Endometrium (tissue), 2 donors: ENCODE results near the gene EXD3.
"Not testable (repeated sequence)": the region's sequence is repeated elsewhere in the genome, so short reads cannot be mapped to it uniquely, and the experiment has no call there.

Experiments used
- FAIRE-seq: peaks from 2 replicates; lab custom pipeline; 2012; peaks lifted over from hg19 to GRCh38; lab: Jason Lieb, UNC
- donor health status: control.
- donor health status: control.

EXD3 gene, protein sequence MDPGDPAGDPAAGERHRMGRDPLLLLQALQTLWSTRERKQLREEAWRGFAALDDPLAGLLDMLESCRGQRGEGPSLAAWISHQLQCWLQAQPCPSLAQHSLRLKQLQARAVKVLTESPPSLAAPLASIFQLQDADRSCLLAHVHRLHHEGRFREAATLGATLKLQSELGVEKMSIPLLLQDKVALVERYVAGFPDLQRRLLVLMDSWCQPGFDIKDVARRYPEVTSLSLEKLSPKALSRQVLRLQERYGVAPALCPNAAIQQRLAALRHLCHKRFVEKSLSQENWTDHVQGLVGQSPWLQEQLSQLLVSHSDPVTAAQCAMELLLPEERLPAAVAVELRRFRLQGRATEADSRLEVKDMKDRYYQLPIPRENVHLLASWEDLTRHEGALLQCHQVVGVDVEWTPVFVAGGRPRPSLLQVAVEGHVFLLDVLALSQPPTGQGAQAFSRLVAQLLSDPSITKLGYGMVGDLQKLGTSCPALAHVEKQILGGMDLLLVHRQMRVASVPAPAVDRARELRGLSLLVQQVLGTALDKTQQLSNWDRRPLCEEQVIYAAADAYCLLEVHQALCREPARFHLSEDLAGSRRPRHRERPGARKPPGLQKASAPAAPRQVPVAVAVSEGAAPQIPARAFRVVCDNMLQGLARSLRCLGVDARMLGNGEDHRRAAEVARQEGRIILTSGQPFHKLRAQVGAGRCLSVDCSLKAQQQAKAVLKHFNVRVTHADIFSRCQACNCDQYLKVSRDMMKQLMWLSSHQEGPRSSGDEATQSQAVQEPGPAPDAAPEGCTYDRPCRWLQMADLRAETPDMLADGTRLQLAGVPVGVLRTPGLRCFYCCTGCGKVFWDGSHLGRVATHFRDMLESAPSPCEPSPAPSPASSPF

DNA sequence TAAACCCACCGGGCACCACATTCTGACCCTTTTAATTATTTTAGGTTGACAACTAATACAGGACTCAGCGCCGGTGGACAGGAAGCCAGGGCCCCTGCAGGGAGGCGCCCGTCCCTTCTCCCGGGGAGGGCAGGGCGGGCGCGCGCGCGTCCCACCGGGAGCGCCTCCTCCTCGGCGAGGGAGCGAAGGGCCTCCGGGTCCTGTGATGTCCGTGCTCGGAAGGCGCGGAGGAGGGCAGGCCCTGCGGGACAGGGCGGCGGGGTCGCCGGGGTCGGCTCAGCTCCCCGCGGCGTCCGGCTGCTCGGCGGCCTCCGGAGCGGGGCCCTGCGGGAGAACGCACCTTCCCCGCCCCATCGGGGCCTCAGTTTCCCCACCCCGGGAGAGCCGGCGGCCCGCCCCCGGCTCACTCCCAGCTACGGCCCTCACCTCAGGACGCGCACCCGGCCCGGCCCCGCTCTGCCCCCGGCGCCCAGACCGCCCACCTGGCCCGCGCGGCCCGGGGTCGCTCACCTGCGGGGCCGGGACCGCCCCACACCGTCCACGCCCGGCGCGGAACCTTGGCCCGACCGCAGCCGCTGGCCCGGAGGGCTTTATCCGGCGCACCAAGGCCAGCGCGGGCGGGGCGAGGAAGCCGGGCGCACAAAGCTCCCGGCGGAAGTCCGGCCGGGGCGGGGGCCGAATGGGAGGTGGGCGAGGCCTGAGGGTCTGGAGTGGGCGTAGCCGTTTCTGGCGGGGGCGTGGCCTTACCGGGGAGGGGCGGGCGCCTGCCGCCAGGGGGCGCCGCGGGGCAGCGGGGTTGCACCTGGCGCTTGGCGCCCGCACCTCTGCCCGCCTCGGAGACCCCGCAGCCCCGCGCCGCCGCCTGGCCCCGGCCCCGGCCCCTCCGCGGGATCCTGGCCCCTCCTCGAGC, at the start of gene EXD3, which contains the start of gene NOXA1:
Gene EXD3, minus strand, starts transcription at position 559 of the 910 bp plus-strand sequence. CDS start 27,805 bp downstream, outside the sequence.
Gene NOXA1, plus strand, starts transcription at position 790 of the 910 bp plus-strand sequence. CDS start 137 bp downstream, outside the sequence.
- FAIRE-seq = no peak

DNA sequence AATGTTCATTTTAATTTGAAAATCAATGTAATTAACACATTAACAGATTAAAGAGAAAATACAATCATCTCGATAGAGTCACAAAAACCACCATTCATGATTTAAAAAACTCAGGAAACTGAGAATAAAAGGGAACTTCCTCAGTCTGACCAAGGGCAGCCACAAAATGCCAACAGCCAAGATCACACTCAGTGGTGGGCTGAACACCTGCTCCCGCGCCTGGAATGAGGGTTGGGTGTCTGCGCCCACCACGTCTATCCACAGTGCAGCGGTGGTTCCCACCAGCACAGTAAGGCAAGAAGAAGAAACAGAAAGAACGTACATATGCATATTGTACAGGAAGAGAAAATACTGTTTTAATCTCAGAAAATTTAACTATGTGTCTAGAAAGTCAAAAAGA, 47.8 kb upstream of the EXD3 start:
- FAIRE-seq = no peak

DNA sequence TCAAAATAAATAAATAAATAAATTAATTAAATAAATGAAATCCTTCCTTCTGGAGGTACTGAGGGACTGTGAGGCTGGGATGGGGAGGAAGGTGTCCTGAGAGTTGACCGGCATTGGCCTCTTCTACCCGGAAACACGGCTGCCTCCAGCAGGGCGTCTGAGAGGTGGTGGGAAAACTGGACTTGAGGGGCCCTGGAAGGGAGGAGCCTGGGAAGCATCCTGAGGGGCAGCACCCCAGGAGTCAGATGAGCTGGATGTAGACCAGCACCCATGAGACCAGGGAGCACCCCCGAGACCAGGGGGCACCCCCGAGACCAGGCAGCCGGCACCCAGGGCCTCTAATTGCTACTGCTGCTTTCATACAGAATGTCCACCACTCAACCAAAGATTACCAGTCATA, 44.9 kb upstream of the EXD3 start:
- no peak for FAIRE-seq

DNA sequence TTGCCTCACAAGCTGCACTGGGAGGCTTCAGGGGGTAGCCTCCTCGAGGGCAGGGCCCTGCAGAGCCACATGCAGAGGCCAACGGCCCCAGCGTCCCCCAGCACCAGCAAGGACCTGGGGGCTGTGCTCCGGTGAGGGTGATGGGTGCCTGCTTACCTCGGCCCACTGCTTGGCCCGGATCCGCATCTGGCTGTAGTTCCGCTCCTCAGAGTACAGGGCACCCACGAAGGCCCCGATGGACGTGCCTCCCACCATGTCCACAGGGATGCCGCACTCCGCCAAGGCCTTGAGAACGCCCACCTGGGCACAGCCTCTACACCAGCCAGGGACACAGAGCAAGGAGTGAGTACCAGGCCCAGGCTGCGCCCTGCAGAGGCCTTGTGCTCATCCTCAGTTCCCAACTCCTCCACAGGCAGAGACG, 44.2 kb upstream of the EXD3 start:
- FAIRE-seq = no peak

DNA sequence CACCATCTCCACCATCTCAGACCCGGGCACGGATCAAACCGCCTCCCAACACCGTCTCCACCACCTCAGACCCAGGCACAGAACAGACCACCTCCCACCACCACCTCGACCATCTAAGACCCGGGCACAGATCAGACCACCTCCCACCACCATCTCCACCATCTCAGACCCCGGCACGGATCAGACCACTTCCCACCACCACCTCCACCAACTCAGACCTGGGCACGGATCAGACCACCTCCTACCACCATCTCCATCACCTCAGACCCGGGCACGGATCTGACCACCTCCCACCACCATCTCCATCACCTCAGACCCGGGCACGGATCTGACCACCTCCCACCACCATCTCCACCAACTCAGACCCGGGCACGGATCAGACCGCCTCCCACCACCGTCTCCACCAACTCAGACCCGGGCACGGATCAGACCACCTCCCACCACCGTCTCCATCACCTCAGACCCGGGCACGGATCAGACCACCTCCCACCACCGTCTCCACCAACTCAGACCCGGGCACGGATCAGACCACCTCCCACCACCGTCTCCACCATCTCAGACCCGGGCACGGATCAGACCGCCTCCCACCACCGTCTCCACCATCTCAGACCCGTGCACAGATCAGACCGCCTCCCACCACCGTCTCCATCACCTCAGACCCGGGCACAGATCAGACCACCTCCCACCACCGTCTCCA, 43.6 kb upstream of the EXD3 start:
- not testable (repeated sequence) for FAIRE-seq

DNA sequence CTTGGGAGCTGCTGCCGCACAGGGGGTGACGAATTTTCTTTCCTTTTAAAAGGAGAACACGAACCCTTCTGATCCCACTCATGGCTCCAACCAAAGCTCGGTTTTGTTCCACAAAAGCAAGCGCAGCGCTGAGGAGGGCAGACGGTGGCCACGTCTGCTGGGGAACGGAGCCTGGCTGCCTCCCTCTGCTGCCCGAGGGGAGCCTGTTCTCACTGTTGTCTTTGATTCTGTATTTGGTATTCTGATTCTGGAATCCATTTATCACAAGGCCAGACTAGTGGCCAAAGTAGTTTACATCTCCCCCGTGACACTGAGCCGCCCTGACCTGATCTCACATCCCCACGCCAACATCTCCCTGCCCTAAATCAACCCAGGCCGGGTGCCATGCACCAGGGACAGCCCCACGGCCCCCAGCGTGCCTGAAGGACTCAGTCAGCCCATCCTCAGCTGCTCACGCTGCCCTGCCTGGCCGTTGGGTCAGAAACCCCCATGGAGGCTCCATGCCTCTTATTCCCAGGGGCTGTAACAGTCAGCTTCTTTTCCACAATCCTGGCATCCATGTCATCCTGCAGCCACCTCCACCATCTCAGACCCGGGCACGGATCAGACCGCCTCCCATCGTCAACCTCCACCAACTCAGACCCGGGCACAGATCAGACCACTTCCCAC, 42.9 kb upstream of the EXD3 start:
- FAIRE-seq = no peak

DNA sequence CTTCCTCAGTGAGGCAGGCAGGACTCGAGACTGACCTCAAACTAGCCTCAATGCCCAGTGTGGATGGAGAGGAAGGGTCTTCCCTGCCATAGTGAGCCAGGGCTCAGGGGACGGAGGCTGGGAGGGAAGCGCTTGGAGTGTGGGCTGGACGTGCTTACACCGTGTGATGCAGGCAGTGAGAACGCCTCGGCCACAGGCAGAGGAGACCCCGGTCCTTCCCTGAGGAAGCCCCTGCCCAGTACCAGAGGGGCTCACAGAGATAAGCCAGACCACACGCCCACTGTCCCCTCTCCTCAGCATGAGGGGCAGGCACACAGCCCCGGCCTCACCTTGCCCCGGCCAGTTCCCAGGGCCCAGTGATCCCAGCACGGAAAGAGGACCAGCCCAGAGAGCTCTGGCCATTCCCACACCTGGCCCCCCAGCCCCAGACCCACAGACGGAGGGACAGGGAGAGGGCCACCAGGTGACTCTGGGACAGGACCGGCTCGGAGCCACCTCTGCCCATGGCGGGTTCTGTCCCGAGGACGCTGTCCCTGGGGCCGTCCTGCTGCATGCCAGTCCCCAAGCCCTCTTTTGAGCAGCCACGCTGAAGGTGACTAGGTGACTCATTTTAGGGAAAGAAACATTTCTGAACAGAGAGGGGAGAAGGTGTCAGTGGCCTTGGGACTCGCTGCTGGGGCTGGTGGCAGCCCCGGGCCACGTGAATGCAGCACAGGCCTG, 42.2 kb upstream of the EXD3 start:
- no peak for FAIRE-seq

DNA sequence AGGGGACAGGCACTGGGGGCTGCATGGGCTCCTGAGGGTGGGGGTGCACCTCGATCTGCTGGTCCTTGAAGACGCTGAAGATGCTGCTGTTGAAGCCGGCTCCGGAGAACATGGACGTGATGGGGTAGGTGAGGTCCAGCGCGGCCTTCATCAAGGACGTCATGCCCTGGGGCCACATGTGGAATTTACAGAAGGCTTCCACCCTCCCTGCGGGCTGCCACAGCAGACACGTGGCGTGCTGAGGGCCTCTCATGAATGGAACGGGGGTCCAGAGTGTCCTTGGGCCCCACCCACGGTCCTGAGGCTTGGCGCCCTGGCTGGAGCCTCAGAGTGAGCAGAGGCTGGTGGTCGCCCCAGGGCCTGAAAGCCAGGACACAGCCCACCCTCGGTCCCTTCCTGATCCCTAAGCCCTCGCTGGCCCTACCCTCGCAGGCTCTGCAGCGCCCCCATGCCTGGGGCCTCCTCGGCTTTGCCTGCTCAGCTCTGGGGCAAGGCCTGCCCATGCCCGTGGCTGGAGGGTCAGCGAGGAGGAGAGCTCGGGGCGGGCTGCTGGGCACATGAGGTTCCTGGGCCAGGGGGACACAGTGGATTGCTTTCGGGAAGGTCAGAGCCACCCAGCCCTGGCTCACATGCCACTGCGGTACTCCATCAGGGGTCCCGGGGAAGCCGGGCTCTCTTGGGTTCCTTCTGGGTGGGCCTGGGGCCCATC, 41.5 kb upstream of the EXD3 start:
- no peak for FAIRE-seq

DNA sequence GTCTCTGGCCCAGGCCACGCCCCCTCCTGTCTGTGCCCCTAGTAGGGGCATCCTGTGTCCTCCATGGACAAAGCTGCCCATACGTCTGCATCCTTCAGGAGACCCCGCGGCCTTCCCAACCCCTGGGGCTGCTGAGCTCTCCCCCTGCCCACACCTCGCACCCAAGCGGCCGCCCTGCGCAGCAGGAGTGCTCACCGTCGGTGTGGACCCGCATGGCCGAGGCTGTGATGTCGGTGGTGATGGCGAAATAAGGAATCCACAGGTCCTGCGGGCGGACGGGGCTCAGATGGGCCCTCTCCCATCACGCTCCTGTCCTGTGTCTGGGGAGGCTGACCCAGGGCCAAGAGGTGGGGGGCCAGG, 40.9 kb upstream of the EXD3 start:
- FAIRE-seq = no peak

DNA sequence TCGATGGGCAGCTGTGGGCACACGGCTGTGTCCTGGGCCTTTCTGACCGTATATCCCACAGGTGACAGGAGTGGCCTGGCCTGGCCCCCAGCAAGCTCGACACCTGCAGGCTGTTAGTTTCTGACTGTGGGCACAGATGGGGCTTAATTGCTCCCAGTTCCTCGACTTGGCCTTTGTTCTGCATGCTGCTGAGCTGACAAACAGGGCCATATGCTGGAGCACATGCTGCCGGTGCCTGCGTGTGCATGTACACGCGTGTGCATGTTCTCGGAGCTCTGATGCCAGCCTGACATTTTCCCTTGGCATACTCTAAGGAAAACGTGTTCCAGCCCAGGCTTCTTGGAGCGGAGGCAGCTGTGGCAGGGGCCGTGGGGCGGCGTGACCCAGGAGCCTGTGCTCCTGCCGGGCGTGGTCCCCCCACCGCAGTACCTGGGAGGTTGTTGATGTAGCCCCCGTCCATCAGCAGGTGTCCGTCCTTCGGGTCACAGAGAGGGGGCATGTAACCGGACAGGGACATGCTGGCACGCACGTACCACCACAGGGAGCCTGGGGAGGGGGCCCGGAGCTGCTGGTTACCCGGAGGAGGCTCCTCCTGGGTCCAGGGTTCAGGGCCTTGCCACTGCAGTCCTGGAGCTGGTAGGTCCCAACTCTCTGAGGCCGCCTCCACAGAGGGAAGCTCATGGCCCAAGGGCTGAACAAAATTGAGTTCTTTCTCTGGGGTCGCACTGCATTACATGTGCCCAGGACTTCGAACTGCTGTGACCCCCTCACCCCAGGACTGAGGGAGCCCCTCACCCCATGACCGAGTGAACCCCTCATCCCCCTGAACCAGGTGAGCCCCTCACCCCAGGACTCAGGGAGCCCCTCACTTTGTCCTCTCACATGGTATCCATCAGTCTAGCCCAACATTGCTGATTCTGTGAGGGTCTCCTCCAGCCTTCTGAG, 40.3 kb upstream of the EXD3 start:
- no peak for FAIRE-seq

DNA sequence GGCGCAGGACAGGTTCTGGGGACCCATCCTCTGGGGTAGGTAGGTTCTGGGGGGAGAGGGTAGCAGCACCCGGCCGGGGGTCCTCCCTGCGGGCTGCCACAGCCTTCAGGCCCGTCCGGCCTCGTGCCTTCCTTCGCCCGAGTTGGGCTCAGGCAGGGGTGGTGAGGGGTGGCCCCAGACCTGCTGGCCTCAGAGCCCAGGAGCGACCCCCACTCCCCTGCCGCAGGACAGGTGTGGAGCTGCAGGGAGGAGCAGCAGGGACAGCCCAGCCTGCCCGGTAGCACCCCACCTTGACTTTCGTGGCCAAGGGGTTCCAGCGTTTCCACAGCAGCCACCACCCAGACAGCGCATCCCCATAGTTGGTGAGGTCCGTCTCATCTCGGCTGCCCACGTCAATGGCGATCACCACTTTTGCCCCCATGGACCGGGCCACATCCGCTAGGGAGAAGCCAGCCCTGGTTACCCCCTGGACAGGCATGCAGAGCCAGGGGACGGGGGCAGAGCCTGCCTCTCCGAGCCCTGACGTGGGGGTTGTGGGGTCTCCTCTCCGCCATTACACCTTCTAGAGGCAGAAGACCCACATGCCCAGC, 39.5 kb upstream of the EXD3 start:
- no peak for FAIRE-seq

DNA sequence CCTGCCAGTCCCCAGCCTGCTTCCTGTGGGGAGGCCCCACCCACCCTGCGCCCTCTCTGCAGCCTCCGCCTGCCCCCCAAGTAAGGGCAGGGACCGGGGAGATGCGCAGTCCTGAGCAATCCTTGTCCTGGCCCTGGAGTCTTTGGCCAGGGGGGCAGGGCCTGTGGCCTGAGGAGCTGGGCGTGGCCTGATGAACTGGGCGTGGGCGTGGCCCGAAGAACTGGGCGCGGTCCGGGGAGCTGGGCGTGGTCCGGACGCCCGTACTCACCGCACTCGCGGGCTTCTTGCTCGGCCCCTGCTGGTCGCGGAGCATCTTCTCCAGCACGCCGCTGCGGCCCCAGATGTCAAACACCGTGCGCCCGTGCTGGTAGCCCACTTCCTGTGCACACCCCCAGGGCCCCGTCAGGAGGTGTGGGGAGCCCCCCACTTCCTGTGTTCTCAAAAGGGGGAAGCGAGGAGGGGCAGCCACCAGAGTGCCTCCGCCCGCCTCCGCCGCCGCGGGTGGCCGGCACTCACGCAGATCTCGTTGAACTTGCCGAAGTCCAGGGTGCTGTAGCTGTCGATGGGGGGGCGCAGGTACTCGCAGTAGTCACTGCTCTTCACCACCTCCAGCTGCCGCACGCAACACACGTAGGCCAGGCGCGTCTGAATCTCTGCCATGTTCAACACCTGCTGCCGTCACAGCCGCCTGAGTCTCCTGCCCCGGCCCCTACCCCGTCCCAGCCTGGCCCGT, 38.9 kb upstream of the EXD3 start:
- no peak for FAIRE-seq

DNA sequence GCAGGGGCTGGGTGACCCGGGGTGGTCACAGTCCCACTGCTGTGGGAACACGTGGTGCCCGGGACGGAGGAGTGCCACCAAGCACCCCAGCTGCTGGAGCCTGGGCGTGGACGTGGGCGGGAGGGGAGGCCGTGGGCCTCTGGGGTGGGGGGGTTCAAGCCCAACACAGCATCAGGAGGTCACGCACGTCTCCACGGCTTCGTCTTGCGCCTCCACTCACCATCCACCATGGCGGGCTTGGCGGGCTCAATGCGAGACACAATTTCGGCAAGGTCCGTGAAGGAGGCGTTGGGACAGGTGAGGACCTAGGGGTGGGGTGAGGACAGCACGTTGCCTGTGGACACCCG, 38.3 kb upstream of the EXD3 start:
- FAIRE-seq = no peak

DNA sequence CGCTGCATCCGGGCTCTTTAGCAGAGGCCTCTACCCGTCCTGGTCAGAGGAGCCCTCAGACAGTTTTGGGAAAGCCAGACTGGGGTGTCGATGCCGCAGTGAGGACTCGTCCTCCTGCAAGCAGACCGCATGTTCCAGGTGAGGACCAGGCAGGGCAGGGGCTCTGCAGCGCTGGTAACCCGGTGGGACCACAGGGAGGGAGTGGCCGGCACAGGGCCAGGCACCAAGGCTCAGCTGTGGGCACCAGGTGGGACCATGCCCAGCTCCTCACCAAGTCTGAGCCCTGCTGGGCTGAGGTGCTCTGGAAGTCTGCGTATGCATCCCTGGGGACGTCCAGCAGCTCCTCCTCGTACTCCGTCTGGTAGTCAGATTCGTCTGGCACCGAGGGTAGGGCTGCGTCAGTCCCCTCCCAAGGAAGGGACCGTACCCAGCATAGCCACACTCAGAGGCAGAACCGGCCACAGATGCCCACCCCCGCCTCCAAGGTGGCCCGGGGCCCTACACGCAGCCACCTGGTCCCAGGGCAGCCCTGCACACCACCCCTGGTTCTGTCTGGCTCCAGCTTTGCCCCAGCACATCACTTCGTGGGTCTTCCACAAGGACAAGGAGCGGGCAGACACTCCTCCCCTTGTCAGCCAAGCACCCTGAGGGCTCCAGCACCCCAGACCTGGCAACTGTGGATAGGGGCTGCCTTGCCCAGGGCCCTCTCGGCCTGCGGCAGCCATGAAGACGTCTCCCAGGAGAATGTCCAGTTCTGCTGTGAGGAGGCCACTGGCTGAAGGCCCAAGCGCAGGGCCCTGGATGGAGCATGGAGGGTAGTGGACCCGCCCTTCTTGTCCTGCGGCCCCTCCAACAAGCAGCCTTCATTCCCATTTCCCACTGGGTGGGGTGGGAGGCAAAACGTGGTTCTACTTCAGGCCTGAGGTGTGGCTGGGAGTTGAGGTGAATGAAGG, 37.7 kb upstream of the EXD3 start:
- no peak for FAIRE-seq

DNA sequence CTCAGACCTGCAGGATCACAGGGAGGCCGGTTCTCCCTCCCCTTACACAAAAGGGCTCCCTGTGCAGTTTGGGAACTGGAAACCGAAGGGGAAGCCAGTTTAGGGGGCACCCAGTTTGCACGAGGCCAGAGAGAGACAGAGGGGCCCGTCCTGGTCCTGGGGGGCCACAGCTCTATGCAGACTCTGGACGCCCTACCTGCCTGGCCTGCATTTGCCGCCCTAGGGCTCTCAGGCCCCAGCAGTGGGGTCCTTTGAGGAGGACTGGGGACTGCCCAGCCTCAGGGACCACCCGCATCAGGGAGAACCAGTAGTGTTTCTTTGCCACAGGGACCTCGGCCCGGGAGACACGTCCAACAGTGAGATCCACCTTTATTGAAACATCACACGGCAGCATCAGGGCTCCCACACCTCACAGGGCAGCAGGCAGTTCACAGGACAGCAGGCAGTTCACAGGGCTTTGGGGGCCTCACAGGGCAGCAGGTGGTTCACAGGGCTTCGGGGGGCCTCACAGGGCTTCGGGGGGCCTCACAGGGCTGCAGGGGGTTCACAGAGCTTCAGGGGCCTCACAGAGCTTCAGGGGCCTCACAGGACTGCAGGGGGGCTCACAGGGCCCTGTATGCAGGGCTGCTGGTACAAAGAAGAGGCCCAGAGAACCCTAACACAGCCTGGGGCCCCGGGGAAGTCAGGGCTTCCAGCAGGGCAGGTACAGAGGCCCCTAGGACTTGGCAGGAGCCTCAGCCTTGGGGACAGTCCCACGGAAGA, 36.8 kb upstream of the EXD3 start:
- no peak for FAIRE-seq
